Nucleus accumbens (tissue), 56 donors: ENCODE measurements around the gene SLC7A14.
A peak's percentile ranks its signal among the peaks of the same experiment; 100 is the strongest.

Source experiments
- DNase-seq, 56 donors: peaks; one replicate each; lab custom pipeline; 2025; lab: John Stamatoyannopoulos, UW

SLC7A14 gene

DNA sequence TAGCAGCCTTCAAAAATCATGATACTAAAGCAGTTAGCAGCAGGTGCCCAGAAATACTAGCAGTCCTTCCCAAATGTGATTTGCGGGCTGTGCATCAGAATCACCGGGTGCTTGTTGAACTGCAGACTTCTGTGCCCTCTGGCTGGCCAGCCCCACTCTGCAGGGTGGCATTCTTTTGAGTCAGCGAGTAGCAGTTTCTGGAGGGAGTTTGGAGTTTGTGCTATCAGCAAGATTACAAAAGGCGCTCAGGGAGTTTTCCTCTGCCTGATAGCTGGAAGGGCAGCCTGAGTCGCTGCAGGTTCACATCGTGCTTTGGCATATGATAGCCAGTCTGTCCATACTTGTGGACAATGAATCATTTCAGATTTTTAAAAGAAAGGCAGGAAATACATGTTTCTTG, 109.6 kb downstream of the SLC7A14 start:
- peak in 25 of 56 donors; percentile 12 to 66 (median 33) for DNase-seq

DNA sequence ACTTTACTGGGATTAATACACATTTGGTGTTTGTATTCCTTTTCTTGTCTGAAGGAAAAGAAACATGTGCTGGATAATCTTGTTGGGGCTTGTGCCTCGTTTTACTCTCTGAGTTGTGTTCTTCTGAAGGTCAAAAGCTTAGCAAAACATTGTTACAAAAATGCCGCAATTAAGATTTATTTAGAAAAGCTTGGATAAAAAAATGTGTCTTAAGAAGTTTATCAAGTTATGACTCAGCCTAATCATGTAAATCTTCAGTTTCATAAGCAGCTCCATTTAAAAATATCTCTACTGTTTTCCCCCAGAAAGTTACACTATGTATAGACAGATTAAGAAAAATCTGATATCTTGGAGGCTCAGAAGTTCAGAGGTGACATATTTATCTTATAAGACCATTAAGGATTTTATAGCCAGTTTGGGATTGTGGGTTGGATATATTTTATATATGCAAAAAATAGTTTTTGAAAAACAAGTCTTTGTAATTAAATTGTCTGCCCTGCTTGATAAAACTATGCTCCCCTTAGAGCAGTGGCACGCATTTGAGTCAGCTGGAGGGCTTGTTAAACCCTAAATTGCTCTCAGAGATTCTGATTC, 110.7 kb downstream of the SLC7A14 start:
- no peak for DNase-seq

DNA sequence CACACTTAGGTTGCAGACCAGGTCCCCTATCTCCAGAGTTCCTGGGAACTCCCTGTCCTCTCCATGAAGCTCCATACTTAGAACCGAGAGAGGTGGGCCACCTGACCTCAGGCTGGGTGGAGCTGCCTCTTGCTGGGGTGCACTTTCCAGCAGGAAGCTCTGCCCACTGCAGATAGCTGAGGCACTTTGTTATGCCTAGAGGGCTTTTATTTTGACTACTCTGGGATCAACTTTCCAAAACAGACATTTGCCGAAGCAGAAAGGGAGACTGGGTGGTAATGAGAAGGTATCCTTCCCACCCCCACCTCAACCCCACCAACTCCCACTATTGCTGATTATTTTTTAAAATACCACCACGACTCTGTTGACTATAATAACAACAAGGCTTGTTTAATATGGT, 112.5 kb downstream of the SLC7A14 start:
- no peak for DNase-seq

- DNase-seq, result peak in 5 of 56 donors; percentile 24 to 52 (median 32)
Measured at GRCh38 chr3:170471149-170471548, 114.7 kb downstream of the SLC7A14 start.

DNA sequence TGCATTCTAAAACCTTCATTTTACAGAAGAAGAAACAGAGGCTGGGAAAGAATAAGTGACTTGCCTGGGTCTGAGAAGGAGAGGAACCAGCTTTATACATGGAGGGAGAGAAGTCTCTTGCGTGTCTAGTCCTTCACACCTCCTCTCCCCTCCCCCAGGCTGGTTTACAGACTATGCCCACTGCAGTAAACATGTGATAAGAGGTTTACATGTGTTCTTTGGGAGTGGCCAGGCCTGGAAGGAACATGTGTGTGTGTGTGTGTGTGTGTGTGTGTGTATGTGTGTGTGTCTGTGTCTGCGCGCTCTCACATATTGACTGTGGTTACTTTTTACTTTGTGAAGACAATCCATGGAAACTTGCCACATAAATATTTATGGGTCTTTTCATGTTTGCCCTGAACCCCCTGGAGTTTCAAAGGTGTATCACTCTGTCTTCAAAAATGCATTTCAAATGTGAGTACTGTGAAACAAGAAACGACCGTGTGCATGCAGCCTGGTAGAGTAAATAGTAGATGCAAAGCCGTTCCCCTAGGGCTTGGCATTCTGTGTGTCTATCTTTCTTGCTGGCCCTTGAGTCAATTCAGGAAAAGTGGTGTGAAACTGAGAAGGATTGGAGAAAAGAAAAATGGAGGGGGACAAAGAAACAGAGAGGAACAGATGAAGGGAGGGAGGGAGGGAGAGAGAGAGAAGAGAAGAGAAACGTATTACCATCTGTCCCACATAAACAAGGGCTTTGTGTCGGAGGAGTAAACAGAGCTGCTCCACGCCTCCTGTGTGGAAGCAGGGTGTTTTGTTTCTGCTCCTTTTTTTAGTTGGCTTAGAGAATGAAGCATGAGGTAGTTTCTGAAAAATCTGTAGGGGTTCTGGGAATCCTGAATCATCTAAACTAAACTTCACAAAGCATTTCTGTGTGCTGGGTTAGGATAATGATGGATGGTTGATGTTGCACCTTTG, 115.5 kb downstream of the SLC7A14 start:
- peak in 30 of 56 donors; percentile 12 to 71 (median 34) for DNase-seq

- DNase-seq, result peak in 1 of 56 donors; percentile 22
Measured at GRCh38 chr3:170469151-170470062, 116.5 kb downstream of the SLC7A14 start.

DNA sequence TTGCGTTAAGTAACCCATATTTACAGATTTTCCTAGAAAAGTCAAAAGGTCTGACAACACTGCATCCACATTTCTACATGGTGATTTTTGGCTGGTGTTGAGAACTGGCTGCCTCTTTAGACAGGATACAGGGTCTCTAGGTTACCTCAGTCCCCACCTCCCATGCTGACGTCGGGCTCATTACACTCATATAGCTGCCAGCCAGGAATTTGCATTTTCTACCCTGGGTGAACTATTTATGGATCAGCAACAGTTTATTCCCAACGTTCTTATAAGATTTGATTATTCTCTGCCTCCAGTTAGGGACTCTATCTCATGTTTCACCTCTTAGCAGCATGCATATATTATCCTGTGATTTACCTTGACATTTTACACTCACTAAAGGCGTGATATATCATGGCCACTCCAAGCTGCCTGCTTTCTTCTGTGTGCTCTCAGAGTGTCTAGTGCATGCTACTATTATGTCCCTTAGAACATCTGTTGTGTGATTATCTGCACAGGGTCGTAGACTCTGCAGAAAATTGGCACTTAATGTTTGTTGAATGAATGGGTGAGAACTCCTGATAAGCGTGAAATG, 118.2 kb downstream of the SLC7A14 start:
- peak in 1 of 56 donors; percentile 44 for DNase-seq

DNA sequence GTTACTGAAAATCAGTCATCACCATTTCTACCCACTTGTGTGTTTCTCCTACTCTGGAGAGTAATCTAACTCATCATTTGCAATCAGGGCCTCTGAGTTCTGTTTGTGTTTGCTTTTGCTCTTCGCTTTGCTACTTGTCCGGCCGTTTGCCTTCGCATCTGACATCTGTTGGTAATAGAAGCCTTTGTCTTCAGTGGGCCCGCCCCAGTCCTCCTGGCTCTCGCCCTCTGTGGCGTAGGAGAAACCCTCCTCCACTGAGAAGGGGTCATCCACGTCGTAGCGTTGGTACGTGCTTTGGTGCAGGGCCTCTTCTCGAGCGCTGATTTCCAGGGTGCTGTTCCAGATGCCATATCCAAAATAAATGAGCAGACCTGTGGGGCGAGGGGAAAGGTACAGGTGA, 118.9 kb downstream of the SLC7A14 start:
- DNase-seq, result peak in 49 of 56 donors; percentile 15 to 90 (median 73)

DNA sequence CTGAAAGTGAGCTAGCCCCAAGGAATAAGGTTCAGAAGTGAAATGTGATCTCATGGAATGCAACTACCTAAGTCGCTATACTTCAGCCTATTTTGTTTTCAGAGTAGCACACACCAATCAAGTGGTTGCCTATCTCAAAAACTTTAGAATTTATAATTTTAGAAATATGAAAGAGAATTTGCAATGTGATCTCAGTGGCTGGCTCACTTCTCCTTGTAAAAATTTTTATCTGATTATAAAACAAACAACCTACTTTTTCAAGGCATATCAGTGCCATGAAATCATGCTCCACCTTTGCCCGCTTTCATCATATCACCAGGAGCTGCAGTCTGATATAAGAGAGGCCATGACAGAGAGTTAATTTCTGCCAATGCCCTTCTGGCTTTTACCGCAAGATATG, 119.9 kb downstream of the SLC7A14 start:
- DNase-seq, result no peak

- DNase-seq, result no peak
Measured at GRCh38 chr3:170463011-170463410, 122.9 kb downstream of the SLC7A14 start.

GRCh38 chr3:170458285-170458684, 127.6 kb downstream of the SLC7A14 start:
- no peak for DNase-seq

GRCh38 chr3:170454509-170454908, 131.4 kb downstream of the SLC7A14 start:
- no peak for DNase-seq

GRCh38 chr3:170450039-170450438, 135.8 kb downstream of the SLC7A14 start:
- DNase-seq, result no peak

GRCh38 chr3:170448584-170448983, 137.3 kb downstream of the SLC7A14 start:
- DNase-seq, result peak in 1 of 56 donors; percentile 32

- DNase-seq, result no peak
Measured at GRCh38 chr3:170443457-170443856, 142.4 kb downstream of the SLC7A14 start.

GRCh38 chr3:170442947-170443346, 142.9 kb downstream of the SLC7A14 start:
- DNase-seq, result no peak

DNA sequence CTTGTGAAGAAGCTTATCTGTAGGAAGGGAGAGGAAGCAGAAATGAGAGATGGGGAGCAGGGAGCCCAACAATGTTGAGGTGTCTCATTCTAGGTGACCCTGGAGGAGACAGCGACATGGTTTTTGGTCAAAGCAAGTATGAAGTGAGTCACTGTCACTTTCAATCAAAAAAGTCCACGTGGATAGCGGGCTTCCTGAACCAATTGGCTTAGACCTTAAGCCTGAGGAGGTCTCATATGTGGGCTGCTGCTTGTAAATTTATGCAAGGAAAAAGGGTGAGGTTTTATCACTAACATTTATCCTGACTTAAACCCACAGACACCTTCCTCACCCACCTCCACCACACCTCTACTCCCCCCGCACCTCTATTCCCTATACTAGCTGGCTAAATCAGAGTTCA, 144.5 kb downstream of the SLC7A14 start:
- no peak for DNase-seq

GRCh38 chr3:170440344-170440743, 145.5 kb downstream of the SLC7A14 start:
- DNase-seq, result no peak

GRCh38 chr3:170438836-170439235, 147.0 kb downstream of the SLC7A14 start:
- no peak for DNase-seq

DNA sequence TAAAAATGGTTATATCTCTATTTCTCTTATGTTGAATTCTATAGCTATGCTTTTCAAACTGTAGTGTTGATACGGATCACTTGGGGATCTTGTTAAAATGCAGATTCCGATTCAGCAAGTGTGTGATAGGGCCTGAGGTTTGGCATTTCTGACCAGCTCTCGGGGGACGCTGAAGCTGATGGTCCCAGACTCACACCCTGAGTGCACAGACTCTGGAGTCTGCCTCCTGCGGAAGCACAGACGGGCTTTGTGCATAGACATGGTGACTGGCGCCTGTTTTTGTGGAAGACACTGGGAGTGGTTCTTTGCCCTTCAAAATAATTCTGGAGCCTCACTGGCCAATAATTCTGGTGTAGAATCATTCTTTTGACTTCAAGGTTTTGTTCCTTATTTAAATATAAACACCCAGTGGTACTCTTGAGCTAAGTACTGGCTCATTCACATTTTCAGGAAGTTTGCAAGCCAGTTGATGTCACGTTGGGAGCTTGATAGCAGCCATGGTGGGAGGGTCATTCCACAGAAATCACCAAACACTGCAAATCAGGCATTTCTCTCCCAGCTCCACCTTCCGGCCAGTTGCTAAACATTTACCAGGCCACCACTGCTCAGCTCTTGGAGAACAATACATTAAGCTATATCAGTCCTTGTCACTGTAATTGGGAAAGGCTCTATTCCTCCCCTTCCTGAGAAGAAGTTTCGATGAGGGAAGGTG, 148.0 kb downstream of the SLC7A14 start:
- DNase-seq, result peak in 8 of 56 donors; percentile 8 to 47 (median 32)
